Iris pigment epithelial cell (primary cell): ENCODE measurements around the gene STIM2.
A peak's percentile ranks its signal among the peaks of the same experiment; 100 is the strongest.

Experiments used
- DNase-seq: peaks from one replicate; pipeline ENCODE4 v3.0.0-alpha.2; 2011; ENCODE audit warnings: low read depth

Gene STIM2

GRCh38 chr4:26837993-26838842, 22.4 kb upstream of the STIM2 start:
- peak; percentile 23 for DNase-seq

GRCh38 chr4:26839016-26839415, 21.6 kb upstream of the STIM2 start:
- no peak for DNase-seq

GRCh38 chr4:26839534-26839951, 21.1 kb upstream of the STIM2 start:
- no peak for DNase-seq

GRCh38 chr4:26840786-26841185, 19.9 kb upstream of the STIM2 start:
- DNase-seq, result no peak

GRCh38 chr4:26842911-26843310, 17.7 kb upstream of the STIM2 start:
- no peak for DNase-seq

GRCh38 chr4:26850528-26850927, 10.1 kb upstream of the STIM2 start:
- no peak for DNase-seq

- DNase-seq, result no peak
Observed at GRCh38 chr4:26851129-26851528, 9.5 kb upstream of the STIM2 start.

- no peak for DNase-seq
Observed at GRCh38 chr4:26854701-26855100, 5.9 kb upstream of the STIM2 start.

GRCh38 chr4:26856906-26857277, 3.7 kb upstream of the STIM2 start:
- DNase-seq, result no peak

GRCh38 chr4:26857278-26858034, 3.2 kb upstream of the STIM2 start:
- peak; percentile 87 for DNase-seq

GRCh38 chr4:26858035-26858918, 2.4 kb upstream of the STIM2 start:
- no peak for DNase-seq

GRCh38 chr4:26858947-26859401, 1.7 kb upstream of the STIM2 start:
- peak; percentile 32 for DNase-seq

GRCh38 chr4:26859762-26860156, 882 bp upstream of the STIM2 start:
- no peak for DNase-seq

- peak; percentile 66 for DNase-seq
Observed at GRCh38 chr4:26860922-26861433, 337 bp downstream of the STIM2 start.

GRCh38 chr4:26861434-26862186, 969 bp downstream of the STIM2 start:
- DNase-seq, result peak; percentile 76

GRCh38 chr4:26862381-26862915, 1.8 kb downstream of the STIM2 start:
- no peak for DNase-seq

- DNase-seq, result no peak
Observed at GRCh38 chr4:26863512-26863911, 2.9 kb downstream of the STIM2 start.

GRCh38 chr4:26864899-26865298, 4.3 kb downstream of the STIM2 start:
- DNase-seq, result no peak

GRCh38 chr4:26866203-26866602, 5.6 kb downstream of the STIM2 start:
- no peak for DNase-seq

GRCh38 chr4:26866781-26867180, 6.1 kb downstream of the STIM2 start:
- DNase-seq, result no peak
